Bronchial epithelial cell (primary cell): ENCODE data around the gene FOXD1. TPM values are rescaled to one million over a fixed set of nuclear protein-coding genes. Genes with fewer than 3 reads are reported as not detected.
A peak's percentile ranks its signal among the peaks of the same experiment; 100 is the strongest.

ENCODE experiments used
- DNase-seq: peaks from one replicate; pipeline ENCODE4 v3.0.0-alpha.2; 2010; ENCODE audit warnings: low read depth
- FAIRE-seq: peaks from 2 replicates; lab custom pipeline; 2011; peaks lifted over from hg19 to GRCh38; lab: Jason Lieb, UNC
- H3K27me3 ChIP-seq: 2 replicates; pipeline ENCODE4 v1.5.1; 2011; ENCODE audit warnings: low read length; ENCODE audit not compliant: control insufficient read depth, insufficient read depth
- H3K36me3 ChIP-seq: 2 replicates; pipeline ENCODE4 v1.5.1; 2011; ENCODE audit warnings: low read length; ENCODE audit not compliant: control insufficient read depth, insufficient read depth
- H3K4me3 ChIP-seq: 2 replicates; pipeline ENCODE4 v1.5.1; 2011; ENCODE audit warnings: mild to moderate bottlenecking, low read depth, low read length, control low read depth
- total RNA-seq: library from RNA; depleted of rRNA; stranded (reverse); fragments of >200 nt; gene quantifications from 2 replicates; pipeline ENCODE4 v1.2.1, GENCODE V29; 2014
- TF ChIP-seq, protein P1 (sequence below): IDR thresholded peaks from 2 replicates; pipeline ENCODE4 v1.5.1; 2011; ENCODE audit warnings: mild to moderate bottlenecking, moderate library complexity, low read length, control low read depth, inconsistent platforms; ENCODE audit not compliant: insufficient read depth, severe bottlenecking

The FOXD1 gene
- total RNA-seq, 1 donor from 2014 or later = 3.4 TPM

DNA sequence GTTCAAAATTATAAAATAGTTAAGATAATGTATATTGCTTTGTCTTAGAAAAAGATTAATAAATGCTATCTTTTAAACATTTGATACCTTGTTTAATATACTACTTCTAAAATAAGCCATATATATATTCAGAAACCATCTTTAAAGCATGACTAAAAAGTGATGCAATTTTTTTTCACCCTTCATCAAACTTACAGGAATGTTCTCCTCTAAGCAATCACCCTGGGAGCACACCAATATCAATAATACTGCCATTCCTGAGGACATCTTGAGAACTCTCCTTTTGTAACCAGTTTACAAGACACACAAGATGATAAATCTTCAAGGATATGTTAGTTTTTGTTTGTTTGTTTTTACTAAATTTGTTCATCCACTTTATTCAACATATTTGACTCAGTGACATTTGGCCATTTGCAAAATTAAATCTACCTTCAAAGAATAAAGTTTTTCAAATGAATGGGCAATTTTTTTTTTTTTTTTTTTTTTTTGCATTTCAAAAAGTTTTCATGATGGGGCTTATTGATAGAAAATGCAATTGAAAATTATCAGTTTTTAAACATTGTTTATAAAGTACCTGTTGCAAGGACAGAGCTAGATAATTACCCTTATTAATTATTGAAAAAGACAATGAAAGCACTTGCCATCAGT lies 17.2 kb downstream of the FOXD1 start:
- TF ChIP-seq, protein P1, sequence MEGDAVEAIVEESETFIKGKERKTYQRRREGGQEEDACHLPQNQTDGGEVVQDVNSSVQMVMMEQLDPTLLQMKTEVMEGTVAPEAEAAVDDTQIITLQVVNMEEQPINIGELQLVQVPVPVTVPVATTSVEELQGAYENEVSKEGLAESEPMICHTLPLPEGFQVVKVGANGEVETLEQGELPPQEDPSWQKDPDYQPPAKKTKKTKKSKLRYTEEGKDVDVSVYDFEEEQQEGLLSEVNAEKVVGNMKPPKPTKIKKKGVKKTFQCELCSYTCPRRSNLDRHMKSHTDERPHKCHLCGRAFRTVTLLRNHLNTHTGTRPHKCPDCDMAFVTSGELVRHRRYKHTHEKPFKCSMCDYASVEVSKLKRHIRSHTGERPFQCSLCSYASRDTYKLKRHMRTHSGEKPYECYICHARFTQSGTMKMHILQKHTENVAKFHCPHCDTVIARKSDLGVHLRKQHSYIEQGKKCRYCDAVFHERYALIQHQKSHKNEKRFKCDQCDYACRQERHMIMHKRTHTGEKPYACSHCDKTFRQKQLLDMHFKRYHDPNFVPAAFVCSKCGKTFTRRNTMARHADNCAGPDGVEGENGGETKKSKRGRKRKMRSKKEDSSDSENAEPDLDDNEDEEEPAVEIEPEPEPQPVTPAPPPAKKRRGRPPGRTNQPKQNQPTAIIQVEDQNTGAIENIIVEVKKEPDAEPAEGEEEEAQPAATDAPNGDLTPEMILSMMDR = no peak
- Histone ChIP-seq H3K36me3 (no peaks in the 10 kb centered on the region), H3K4me3 (no peak overlapping the region), H3K27me3 (peaks cover 13% of the 10 kb centered on the region)
- FAIRE-seq = no peak
- no peak for DNase-seq

DNA sequence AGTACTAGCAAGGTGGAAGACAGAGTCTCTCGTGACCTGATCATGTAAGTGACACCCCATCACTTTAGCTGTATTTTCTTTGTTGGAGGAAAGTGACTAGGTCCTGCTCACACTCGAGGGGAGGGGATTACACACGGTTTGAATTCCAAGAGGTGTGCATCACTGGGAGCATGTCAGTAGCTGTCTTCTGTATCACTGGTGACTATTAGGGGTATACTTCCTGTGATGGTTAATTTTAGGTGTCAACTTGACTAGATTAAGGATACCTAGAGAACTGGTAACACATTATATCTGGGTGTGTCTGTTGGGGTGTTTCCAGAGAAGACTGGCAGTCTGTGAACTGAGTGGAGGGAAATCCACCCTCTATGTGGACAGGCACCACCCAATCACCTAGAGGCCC lies 22.5 kb downstream of the FOXD1 start:
- TF ChIP-seq, protein P1 = no peak
- Histone ChIP-seq H3K36me3 (no peaks in the 10 kb centered on the region), H3K27me3 (peaks cover under 1% of the 10 kb centered on the region), H3K4me3 (no peak overlapping the region)
- DNase-seq (peak; percentile 56), FAIRE-seq (peak; percentile 13)

DNA sequence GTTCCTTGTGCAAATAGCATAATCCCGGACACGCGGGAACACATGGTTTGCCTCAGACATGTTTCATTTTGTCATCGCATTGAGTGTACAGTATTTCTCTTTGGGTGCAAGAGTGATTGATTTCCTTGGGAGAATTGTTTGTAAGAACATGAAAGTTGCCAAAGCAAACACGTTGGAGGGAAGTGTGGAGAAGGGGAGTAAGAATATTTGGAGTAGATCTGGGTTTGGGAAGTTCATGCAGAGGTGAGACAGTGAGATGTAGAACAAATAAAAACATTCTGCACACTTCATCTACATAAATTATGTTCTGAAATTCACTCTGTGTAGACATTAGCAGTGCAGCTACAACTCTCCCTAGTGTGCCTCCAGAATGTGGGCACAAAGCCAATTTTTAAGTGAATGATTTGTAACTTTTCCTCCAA lies 24.0 kb downstream of the FOXD1 start:
- DNase-seq = no peak
- peaks cover 8% of the 10 kb centered on the region for H3K27me3 ChIP-seq
- no peak for FAIRE-seq
- TF ChIP-seq, protein P1 = no peak
- no peak overlapping the region for H3K4me3 ChIP-seq
- H3K36me3 ChIP-seq = no peaks in the 10 kb centered on the region

DNA sequence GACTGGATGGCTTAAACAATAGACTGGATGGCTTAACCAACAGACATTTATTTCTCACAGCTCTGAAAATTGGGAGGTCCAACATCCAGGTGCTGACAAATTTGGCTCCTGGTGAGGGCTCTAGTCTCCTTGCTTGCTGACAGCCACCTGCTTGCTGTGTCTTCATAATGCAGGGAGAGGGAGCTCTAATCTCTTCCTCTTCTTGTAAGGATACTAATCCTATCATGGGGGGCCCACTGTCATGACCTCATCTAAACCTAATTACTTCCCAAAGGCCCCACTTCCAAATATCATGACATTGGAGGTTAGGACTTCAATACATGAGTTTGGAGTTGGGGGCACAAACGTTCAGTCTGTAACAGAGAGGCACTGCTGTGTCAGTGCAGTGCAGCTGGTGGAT lies 26.4 kb downstream of the FOXD1 start:
- Histone ChIP-seq H3K27me3 (peaks cover 15% of the 10 kb centered on the region), H3K4me3 (no peak overlapping the region), H3K36me3 (no peaks in the 10 kb centered on the region)
- DNase-seq = no peak
- FAIRE-seq = peak; percentile 55
- TF ChIP-seq, protein P1 = no peak

DNA sequence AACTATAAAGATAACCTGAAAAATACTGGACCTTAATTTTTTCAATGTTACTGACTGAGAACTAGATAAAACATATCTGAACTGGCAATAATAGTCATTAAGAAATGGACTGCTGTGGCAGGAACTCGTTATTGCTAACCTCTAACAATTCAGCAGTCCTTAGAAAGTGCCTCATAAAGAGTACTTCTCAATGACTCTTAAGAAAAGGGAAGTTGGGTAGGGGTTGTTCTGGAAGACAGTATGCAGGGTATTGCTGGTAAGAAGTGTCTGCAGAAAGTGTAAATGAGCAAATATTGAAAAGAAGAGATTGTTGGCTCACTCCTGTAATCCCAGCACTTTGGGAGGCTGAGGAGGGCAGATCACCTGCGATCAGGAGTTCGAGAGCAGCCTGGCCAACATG lies 27.9 kb downstream of the FOXD1 start:
- no peak for FAIRE-seq
- Histone ChIP-seq H3K36me3 (no peaks in the 10 kb centered on the region), H3K4me3 (no peak overlapping the region), H3K27me3 (peaks cover 15% of the 10 kb centered on the region)
- TF ChIP-seq, protein P1 = no peak
- DNase-seq = no peak
